Peyer's patch (tissue), 4 donors: Measurements from ENCODE around the gene LRBA.

Experiments
- CTCF ChIP-seq, 6 experiments: fragments of 450-650 bp in 4 of 6; fragments of 200-600 bp in 2 of 6; sonication (generic) in 1 of 6; IDR thresholded peaks; one replicate each; pipeline ENCODE4 v1.5.1; 2017 to 2019; ENCODE audit warnings: antibody characterized with exemption in 6 of 6, mild to moderate bottlenecking in 3 of 6, moderate library complexity in 1 of 6
- POLR2A ChIP-seq, 2 donors: fragments of 450-650 bp; IDR thresholded peaks; one replicate each; pipeline ENCODE4 v1.5.1; 2017; ENCODE audit warnings: antibody characterized with exemption in 2 of 2, mild to moderate bottlenecking in 2 of 2, moderate library complexity in 2 of 2

GRCh38 chr4:150355858-150356455 is 659.1 kb downstream of the LRBA start:
- TF ChIP-seq POLR2A (IDR thresholded peaks at IDR 0.05) (no peak), CTCF (IDR thresholded peaks at IDR 0.05) (no peak)
